HG02642 (cell line): ENCODE measurements around the gene APP.
A peak's percentile ranks its signal among the peaks of the same experiment; 100 is the strongest.

Experiments used
- ATAC-seq: cut with Tn5 transposase; IDR thresholded peaks from one replicate; pipeline ENCODE4 v1.9.1; 2021; ENCODE audit warnings: mild to moderate bottlenecking; ENCODE audit not compliant: unreplicated experiment, poor library complexity

APP gene

GRCh38 chr21:25857308-25858074 lies 313.1 kb downstream of the APP start:
- no peak for ATAC-seq

GRCh38 chr21:25855576-25855975 lies 315.0 kb downstream of the APP start:
- no peak for ATAC-seq

- no peak for ATAC-seq
Observed at GRCh38 chr21:25850126-25850842, 320.3 kb downstream of the APP start.

GRCh38 chr21:25848309-25848708 lies 322.3 kb downstream of the APP start:
- no peak for ATAC-seq

- peak; percentile 65 for ATAC-seq
Observed at GRCh38 chr21:25845729-25846256, 324.8 kb downstream of the APP start.

- ATAC-seq, result no peak
Observed at GRCh38 chr21:25842925-25843324, 327.6 kb downstream of the APP start.

GRCh38 chr21:25838809-25839208 lies 331.8 kb downstream of the APP start:
- ATAC-seq, result no peak

- no peak for ATAC-seq
Observed at GRCh38 chr21:25837533-25838265, 332.9 kb downstream of the APP start.

- no peak for ATAC-seq
Observed at GRCh38 chr21:25836396-25836795, 334.2 kb downstream of the APP start.

- ATAC-seq, result no peak
Observed at GRCh38 chr21:25834381-25834780, 336.2 kb downstream of the APP start.

- no peak for ATAC-seq
Observed at GRCh38 chr21:25831300-25831960, 339.1 kb downstream of the APP start.
